HG02938 (cell line): Measurements from ENCODE around the gene ACACA.
"Not testable (repeated sequence)": the region's sequence is repeated elsewhere in the genome, so short reads cannot be mapped to it uniquely, and the experiment has no call there.

ENCODE experiments used
- ATAC-seq: cut with Tn5 transposase; IDR thresholded peaks from one replicate; pipeline ENCODE4 v1.9.1; 2021; ENCODE audit warnings: mild to moderate bottlenecking, moderate library complexity; ENCODE audit not compliant: unreplicated experiment

Gene ACACA

GRCh38 chr17:37083456-37083855 lies 323.2 kb downstream of the ACACA start:
- no peak for ATAC-seq

DNA sequence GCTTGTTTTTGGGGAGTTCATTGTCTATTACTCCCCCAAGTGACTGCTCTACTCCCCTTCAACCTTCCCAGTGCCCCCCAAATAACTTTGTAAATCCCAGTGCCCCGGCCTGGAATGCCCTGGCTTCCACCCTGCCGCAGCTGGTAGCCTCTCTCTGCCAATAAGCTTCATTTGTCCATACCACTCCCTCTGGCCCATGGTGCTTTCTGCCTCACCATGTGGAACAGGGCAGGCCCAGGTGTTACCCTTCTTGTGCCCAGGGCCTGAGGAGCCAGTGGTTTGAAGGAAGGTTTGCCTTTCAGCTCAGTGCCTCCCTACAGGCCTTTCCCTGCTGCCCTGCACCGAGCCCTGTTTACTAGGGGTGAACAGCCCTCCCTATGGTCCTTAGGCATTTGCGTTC lies 323.7 kb downstream of the ACACA start:
- ATAC-seq, result no peak

- ATAC-seq, result no peak
Measured at GRCh38 chr17:37082311-37082860, 324.2 kb downstream of the ACACA start.

GRCh38 chr17:37081287-37081686 lies 325.3 kb downstream of the ACACA start:
- ATAC-seq, result no peak

- no peak for ATAC-seq
Measured at GRCh38 chr17:37079735-37080134, 326.9 kb downstream of the ACACA start.

DNA sequence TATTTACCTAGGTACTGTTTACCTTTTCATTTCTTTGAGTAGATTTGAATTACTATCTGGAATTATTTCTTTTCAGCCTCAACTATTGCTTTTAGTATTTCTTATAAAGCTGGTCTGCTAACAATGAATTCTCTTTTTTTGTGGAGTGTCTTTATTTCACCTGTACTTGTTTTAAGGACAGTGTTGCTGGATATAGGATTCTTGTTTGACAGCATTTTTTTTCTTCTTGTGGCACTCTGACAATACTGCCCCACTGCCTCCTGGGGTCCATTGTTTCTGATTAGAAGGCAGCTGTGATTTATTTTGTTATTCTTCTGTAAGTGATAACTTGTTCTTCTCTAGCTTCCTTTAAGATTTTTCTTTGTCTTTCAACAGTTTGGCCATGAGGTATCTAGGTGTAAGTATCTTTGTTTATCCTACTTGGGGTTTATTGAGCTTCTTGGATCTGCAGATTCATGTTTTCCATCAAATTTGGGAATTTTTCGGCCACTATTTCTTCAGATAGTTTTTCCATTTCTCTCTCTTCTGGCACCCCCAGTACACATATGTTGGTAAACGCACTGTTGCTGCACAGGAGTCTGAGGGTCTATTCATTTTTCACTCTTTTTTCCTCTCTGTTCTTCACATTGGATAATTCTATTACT lies 327.4 kb downstream of the ACACA start:
- ATAC-seq, result no peak

- not testable (repeated sequence) for ATAC-seq
Measured at GRCh38 chr17:37073464-37073863, 333.2 kb downstream of the ACACA start.

GRCh38 chr17:37069087-37069486 lies 337.5 kb downstream of the ACACA start:
- ATAC-seq, result no peak

- no peak for ATAC-seq
Measured at GRCh38 chr17:37068266-37068665, 338.4 kb downstream of the ACACA start.

DNA sequence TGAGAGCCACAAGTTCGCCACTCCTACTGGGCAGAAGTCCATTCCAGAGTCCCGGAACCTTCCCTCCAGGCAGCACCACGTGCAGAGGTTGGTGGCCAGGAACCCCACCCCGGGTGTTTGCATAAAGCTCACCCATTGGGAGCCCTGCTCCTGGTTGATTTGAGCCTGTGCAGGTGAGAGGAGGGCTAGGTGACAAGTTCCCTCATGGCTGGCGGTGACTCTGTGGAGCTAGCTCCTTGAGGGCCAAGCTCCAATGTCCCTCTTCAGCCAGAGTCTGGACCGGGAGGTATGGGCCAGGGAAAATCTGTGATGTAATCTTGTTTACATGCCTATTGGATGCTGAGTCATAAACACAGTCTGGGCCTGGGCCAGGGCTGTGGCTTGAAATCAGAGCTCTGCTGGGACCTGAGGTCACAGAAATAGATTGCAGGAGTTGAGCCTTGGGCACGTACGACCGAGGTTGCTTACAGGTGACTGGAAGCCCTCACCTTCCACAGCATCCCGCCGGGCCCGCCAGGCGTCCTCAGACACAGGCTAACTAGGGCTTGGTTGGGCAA lies 339.0 kb downstream of the ACACA start:
- ATAC-seq, result no peak

- no peak for ATAC-seq
Measured at GRCh38 chr17:37066322-37067255, 340.0 kb downstream of the ACACA start.

DNA sequence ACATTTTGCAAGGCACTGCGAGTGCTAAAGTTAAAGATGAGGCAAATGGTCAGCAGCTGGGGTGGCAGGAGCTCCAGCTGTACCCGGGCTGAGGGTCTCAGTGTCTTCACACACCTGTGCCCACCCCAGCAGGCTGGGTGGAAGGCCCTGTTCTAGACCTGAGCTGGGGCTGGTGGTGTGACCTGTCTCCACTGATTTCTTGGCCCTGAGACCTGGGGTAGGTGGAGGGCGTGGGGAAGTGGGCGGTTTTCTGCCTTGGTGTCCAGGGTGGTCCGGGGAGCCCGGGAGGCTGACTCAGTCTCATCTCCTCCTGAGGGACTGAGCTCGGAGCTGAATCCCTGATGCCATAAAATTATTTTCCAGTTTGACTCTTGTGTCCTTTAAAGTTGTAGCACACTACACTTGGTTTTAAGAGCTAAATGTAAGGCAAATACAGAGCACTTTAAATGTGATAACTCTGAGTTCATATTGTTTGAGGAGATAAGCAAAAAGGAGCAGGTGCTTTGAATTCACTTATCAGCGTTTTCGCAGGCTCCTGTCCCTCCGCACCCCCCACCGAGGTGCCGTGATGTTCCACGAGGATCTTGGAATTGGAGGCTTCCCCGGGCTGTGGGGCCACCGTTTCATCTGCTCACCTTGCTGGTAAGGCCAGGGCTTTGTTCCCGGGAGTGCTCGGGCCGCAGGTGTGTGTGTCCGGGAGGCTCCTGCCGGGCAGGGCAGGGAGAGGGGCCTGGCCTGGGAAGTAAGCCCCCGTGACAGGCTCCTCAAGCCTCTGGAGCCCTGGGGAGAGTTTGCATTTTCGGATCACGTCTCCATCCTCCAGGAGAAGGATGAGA lies 340.9 kb downstream of the ACACA start:
- ATAC-seq, result no peak

- ATAC-seq, result no peak
Measured at GRCh38 chr17:37064956-37065355, 341.7 kb downstream of the ACACA start.

GRCh38 chr17:37064206-37064605 lies 342.4 kb downstream of the ACACA start:
- no peak for ATAC-seq

DNA sequence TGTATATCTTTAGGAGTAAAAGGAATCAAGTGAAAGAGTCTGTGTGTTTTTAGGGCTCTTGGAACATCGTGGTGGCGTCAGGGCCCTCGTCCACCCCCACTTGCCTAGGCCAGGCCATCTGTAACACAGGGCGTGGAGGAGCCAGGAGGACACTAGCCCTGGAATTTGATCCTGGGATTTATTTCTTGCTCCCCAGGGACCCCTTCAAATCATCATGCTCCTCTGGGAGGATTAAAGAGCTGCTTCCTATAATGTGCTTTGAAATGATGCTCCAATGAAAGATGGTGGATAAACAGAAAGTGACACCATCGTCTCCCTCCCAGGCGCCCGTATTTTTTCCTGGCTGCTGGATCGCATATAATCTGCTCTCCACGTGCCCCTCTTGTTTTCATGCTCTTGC lies 344.6 kb downstream of the ACACA start:
- ATAC-seq, result no peak

- ATAC-seq, result no peak
Measured at GRCh38 chr17:37060928-37061327, 345.7 kb downstream of the ACACA start.

DNA sequence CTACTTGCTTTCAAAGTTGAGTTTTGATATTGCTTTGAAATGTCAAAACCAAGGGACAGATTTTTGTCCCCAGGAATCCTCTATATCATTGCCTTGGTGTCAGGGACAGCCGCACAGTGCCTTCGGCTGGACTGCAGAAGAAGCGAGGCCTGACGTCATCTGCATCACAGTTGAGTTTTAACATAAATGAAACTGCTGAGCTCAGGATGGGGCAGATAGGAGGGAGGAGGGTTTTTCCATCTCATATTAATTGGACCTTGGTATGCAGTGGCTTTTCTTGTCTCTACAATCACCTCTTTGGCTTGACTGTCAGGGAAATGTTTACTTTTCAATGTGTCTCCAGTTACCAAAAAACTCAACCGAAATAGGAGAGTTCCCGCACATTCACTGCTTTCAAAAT lies 346.5 kb downstream of the ACACA start:
- ATAC-seq, result no peak

DNA sequence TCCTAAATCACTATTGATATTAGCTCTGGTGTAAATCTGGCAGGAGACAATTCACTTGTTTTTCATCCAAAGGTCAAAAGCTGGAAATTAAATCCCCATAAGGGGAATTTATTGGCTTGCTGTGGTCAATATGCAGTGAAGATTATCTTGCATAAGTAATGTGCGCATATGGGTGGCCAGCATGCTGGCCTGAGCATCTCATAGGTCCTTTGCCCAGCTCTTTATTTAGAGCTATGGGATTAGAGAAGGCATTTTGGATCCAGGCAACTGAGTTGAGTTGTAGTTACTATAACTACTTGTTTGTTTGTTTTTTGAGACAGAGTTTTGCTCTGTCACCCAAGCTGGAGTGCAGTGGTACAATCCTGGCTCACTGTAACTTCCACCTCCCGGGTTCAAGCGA lies 347.1 kb downstream of the ACACA start:
- no peak for ATAC-seq

- ATAC-seq, result no peak
Measured at GRCh38 chr17:37056622-37057021, 350.0 kb downstream of the ACACA start.

- ATAC-seq, result no peak
Measured at GRCh38 chr17:37054894-37055293, 351.7 kb downstream of the ACACA start.

- ATAC-seq, result no peak
Measured at GRCh38 chr17:37052450-37052849, 354.2 kb downstream of the ACACA start.
